ENCODE results near the gene TMEM51. TPM values are rescaled to one million over a fixed set of nuclear protein-coding genes. Genes with fewer than 3 reads are reported as not detected.

TMEM51 gene
- total and polyA plus RNA-seq, 2 of the 13 experiments (the other 11 are each of a cell fraction or from before 2014, with no cell fraction given) = 12.2 to 22.3 TPM

GRCh38 chr1:15173863-15174614 is 20.5 kb downstream of the TMEM51 start (continued):
- TF ChIP-seq CREM (IDR thresholded peaks at IDR 0.05) (peak; percentile 37; the same call in 1 of the 2 replicates), CREM (CRISPR knock-in tag; IDR thresholded peaks at IDR 0.05) (no peak), ZNF766 (CRISPR knock-in tag; IDR thresholded peaks at IDR 0.05; ENCODE audit: borderline replicate concordance) (no peak), FOXP1 (IDR thresholded peaks at IDR 0.05) (no peak), FOXP1 (CRISPR knock-in tag; IDR thresholded peaks at IDR 0.05) (peak; percentile 30; the same call in 1 of the 2 replicates), YEATS2 (CRISPR knock-in tag; IDR thresholded peaks at IDR 0.05; ENCODE audit: borderline replicate concordance) (no peak), TSC22D2 (CRISPR knock-in tag; IDR thresholded peaks at IDR 0.05; ENCODE audit: borderline replicate concordance) (no peak), ATF3 (CRISPR knock-in tag; IDR thresholded peaks at IDR 0.05) (no peak), ZBTB2 (CRISPR knock-in tag; IDR thresholded peaks at IDR 0.05; ENCODE audit: low read depth) (no peak), ZNF563 (CRISPR knock-in tag; IDR thresholded peaks at IDR 0.05) (no peak)
- TF ChIP-seq, protein P1, sequence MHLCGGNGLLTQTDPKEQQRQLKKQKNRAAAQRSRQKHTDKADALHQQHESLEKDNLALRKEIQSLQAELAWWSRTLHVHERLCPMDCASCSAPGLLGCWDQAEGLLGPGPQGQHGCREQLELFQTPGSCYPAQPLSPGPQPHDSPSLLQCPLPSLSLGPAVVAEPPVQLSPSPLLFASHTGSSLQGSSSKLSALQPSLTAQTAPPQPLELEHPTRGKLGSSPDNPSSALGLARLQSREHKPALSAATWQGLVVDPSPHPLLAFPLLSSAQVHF (CRISPR knock-in tag; IDR thresholded peaks at IDR 0.05) = no peak
- TF ChIP-seq, protein P2, sequence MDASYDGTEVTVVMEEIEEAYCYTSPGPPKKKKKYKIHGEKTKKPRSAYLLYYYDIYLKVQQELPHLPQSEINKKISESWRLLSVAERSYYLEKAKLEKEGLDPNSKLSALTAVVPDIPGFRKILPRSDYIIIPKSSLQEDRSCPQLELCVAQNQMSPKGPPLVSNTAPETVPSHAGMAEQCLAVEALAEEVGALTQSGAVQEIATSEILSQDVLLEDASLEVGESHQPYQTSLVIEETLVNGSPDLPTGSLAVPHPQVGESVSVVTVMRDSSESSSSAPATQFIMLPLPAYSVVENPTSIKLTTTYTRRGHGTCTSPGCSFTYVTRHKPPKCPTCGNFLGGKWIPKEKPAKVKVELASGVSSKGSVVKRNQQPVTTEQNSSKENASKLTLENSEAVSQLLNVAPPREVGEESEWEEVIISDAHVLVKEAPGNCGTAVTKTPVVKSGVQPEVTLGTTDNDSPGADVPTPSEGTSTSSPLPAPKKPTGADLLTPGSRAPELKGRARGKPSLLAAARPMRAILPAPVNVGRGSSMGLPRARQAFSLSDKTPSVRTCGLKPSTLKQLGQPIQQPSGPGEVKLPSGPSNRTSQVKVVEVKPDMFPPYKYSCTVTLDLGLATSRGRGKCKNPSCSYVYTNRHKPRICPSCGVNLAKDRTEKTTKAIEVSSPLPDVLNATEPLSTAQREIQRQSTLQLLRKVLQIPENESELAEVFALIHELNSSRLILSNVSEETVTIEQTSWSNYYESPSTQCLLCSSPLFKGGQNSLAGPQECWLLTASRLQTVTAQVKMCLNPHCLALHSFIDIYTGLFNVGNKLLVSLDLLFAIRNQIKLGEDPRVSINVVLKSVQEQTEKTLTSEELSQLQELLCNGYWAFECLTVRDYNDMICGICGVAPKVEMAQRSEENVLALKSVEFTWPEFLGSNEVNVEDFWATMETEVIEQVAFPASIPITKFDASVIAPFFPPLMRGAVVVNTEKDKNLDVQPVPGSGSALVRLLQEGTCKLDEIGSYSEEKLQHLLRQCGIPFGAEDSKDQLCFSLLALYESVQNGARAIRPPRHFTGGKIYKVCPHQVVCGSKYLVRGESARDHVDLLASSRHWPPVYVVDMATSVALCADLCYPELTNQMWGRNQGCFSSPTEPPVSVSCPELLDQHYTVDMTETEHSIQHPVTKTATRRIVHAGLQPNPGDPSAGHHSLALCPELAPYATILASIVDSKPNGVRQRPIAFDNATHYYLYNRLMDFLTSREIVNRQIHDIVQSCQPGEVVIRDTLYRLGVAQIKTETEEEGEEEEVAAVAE (CRISPR knock-in tag; IDR thresholded peaks at IDR 0.05; ENCODE audit: borderline replicate concordance) = no peak
